ENCODE data around the gene STARD6. TPM values are rescaled to one million over a fixed set of nuclear protein-coding genes. Genes with fewer than 3 reads are reported as not detected.
A peak's percentile ranks its signal among the peaks of the same experiment; 100 is the strongest.
"Not testable (repeated sequence)": the region's sequence is repeated elsewhere in the genome, so short reads cannot be mapped to it uniquely, and the experiment has no call there.

The STARD6 gene
- total RNA-seq, 1 donor from 2014 or later = not detected

DNA sequence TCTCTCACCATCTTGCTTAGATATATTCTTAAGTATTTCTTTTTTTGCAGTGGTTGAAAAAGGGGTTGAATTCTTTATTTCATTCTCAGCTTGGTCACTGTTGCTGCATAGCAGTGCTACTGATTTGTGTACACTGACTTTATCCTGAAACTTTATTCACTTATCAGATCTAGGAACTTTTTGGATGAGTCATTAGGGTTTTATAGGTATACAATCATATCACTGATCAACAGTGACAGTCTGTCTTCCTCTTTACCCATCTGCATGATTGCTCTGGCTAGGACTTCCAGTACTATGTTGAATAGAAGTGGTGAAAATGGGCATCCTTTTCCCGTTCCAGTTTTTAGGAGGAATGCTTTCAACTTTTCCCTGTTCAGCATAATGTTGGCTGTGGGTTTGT lies 6.5 kb downstream of the STARD6 start:
- DNase-seq (ENCODE audit: low read depth) = no peak

DNA sequence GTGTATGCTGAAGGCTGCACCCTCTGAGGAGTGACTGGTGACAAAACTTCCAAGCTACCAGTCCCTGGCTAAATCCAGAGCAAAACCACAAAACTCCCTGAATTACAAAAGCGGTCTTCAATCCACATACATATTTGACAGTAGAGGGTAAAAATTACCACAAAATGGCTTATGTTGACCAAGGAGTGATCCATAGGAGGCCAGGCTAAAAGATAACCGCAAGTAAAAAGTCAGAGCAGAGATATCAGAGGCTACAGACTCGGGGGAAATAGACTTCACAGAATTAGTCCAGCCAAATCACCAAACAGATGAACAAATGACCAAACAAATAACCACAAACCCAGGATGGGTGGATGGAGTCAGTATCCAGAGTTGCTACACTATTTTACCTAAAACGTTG lies 19.4 kb downstream of the STARD6 start:
- DNase-seq (ENCODE audit: low read depth) = no peak

DNA sequence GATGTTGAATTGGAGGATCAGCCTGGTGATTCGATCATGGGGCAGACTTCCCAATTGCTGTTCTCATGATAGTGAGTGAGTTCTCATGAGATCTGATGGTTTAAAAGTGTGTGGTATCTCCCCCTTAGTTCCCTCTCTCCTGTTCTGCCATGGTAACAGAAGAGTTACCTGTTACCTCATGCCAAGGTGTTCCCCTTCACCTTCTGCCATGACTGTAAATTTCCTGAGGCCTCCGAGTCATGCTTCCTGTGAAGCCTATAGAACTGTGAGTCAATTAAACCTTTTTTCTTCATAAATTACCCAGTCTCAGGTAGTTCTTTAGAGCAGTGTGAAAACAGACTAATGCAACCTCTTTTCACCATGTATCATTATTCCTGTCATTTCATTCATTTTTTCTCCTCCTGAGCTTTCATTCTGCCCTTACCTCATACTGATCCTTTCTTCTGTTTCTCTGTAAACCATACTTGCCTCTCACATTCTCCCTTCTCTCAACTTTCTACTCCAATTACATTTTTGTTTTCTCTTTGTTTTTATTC lies 22.0 kb downstream of the STARD6 start:
- no peak for DNase-seq (ENCODE audit: low read depth)

DNA sequence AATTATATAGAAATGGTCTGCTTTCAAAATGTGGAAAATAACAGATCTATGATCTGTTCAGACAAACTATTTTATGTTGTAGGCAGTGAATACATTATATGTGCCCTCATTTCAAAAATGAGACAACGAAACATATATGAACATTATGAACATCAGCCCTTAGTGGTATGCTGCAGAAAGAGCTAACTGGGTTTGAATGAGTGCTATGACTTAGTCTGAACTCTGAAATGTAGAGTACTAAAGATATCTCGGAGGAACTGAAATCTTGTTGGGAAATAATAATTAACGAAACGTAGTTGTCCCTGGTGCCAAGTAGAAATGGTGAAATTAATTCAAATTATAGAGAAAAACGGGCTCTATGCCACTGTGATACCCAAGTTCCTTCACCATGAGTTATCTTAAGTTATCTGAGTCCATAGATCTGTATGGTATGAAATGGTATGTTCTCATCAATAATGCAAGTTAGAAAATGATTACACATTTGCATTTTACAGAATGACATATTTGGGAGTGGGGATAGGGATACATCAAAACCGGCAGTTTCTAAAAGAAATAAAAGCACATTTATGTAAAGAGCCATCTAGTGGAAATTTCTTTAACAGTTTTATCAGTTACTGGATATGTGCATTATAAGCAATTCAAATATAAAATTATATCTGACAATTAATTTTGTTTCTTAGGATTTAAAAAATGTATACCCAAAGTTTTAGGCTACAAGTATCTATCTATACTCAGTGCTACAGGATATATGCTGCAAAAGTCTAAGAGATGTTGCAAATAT lies 26.7 kb downstream of the STARD6 start:
- no peak for DNase-seq (ENCODE audit: low read depth)

DNA sequence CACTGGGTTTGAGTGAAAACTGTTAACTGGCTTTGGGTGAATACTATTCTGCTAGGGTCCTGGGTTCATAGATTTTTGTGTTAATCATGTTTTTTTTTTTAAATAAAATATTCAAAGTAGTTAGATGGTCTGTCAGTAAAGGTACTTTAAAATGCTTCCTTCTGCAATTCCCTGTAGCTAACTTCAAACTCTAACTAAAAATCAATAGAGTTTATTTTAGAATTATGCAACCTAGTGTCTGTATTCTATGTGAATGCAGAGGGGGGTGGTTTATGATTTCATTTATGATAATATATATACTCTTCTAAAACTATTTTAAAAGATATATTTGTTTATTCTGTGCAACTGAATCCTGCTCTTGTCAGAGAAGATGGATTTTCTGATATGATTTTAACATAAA lies 27.9 kb downstream of the STARD6 start:
- no peak for DNase-seq (ENCODE audit: low read depth)

DNA sequence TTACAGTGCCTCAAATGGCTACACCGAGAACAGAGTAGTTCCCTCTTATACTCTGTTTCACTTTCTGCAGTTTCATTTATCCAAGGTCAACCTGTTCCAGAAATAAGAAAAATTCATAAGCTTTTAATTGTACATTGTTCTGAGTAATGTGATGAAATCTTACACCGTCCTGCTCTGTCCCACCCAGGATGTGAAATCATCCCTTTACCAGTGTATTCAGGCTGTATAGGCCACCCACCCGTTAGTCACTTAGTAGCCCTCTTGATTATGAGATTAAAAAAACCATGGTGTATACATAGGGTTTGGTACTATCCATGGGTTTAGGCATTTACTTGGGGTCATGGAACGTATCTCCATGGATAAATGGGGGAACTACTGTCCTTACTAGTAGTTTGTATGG lies 29.8 kb downstream of the STARD6 start:
- DNase-seq (ENCODE audit: low read depth) = no peak

DNA sequence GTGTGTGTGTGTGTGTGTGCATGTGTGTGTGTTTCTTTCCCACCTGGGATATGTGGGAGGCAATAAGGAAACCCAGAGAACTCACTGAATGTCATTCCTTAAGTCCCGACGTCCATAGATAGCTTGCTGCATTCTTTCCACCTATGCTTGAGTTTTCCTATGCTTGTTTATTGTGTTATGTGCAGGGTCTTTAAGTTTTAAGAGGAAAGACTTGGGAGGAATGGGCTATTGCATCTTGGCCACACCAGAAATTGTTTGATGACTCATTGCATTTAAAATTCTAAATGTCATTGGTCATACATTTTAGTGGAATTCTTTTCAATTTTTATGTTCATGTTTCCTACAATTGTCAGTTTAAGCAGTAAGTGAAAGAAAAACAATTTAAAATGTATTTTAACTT lies 33.7 kb downstream of the STARD6 start:
- no peak for DNase-seq (ENCODE audit: low read depth)

DNA sequence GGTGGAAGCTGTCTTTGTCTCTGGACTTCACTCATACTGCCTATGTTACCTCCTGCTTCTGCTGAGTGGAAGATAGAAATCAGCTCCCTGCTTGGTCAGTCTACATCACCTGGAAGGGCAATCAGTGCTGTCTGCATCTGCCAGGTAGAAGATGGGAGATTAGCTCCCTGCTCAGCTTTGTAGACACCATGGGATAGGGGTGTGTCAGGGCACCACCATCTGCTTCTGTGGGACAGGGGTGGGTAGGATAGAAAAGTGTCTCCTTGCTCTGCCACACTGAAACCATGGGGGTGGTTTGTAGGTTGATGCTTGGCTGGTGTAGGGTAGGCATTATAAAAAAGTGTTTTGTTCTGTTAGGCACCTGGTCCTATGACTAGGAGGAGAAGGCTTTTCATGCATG lies 34.1 kb downstream of the STARD6 start:
- DNase-seq (ENCODE audit: low read depth) = no peak

DNA sequence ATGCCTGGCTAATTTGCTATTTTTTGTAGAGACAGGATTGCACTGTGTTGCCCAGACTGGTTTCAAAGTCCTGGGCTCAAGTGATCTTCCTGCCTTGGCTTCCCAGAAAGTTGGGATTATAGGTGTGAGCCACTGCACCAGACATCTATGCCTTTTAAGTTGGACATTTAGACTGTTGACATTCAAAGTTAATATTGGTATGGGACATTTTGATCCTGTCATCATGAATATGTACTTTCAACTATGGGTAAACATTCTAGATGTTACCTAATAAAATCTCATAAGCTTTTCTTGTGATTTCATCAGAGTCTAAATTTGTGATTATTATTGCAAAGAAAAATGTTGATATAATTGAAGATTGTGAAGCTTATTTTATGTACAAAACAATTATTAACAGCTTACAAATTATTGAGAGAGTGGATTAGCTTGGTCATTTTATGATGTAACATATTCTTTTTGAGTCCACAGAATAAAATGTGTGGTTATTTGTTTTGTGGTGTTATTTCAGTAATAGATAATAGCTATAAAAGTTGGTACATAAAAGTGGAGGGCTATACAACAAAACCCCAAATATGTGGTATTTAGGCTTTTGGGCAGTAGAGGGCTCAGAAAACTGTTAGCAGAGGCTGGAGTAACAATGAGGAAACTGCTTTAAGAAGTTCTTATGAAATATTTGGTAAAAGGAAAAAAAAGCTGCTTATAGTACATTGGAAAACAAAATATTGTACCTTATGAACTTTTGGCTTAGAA lies 41.4 kb downstream of the STARD6 start:
- DNase-seq (ENCODE audit: low read depth) = no peak

DNA sequence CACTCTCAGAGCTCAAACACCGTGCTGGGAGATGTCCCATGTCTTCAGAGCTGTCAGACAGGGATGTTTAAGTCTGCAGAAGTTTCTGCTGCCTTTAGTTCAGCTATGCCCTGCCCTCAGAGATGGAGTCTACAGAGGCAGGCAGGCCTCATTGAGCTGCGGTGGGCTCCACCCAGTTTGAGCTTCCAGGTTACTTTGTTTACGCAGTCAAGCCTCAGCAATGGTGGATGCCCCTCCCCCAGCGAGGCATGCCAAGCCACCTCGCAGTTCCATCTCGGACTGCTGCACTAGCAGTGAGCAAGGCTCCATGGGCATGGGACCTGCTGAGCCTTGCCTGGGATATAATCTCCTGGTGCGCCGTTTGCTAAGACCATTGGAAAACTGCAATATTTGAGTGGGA lies 48.1 kb downstream of the STARD6 start:
- DNase-seq (ENCODE audit: low read depth) = not testable (repeated sequence)

DNA sequence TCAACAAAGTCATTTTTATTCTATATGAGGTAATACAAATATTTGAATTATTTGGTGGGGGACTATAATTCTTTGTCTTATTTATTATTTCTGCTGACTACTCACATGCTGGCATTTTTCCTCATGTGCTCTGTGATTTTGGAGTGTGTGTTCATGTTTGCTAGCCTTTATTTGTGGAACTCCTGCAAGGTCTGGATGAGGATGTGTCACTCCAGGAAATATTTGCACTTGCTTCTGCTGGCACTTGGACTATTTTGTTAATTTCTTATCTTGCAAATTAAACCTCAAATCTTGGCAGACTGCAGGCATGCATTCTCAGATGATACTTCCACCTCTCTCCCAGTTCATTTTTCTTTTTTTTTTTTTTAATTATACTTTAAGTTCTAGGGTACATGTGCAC lies 54.2 kb downstream of the STARD6 start:
- DNase-seq (ENCODE audit: low read depth) = no peak

DNA sequence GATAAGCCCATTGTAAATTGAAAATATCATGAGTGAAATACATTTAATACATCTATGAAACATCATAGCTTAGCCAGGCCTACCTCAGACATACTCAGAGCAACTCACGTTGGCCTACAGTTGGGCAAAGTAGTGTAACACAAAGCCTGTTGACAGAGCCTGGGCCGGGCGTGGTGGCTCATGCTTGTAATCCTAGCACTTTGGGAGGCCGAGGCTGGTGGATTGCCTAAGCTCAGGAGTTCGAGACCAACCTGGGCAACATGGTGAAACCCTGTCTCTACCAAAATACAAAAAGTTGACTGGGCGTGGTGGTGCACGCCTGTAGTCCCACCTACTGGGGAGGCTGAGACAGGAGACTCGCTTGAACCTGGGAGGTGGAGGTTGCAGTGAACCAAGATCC lies 58.7 kb downstream of the STARD6 start:
- not testable (repeated sequence) for DNase-seq (ENCODE audit: low read depth)

DNA sequence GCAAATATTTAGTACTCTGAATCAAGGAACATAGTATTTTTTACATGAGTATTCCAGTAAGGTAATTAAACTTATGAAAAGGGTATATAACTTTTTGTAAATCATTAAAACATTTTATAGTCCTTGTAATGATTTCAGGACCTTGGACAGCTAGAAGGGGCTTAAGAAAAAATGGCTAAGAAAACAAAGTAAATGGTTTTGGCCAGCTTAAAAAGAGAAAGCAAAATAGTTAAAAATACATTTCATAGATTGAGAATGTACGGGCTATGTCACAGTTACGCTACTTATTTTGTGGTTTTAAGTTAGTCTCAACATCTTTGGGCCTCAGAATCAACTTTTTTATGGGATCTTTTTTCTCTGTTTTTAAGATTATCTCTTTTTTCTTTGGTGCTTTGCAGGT lies 61.6 kb downstream of the STARD6 start:
- peak; percentile 30 for DNase-seq (ENCODE audit: low read depth)

DNA sequence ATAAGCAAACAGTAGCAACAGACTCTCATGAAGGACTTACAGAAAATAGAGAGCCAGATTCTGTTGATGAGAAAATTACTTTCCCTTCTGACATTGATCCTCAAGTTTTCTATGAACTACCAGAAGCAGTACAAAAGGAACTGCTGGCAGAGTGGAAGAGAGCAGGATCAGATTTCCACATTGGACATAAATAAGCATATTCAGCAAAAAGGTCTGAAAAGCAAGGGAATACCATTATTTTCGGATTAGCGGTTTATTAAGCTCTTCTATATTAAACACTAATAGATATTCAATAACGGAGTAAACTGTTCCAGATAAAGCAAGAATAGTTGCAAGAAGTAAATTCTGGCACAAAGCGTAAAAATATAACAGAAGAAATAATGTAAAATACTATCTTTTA lies 63.4 kb downstream of the STARD6 start:
- no peak for DNase-seq (ENCODE audit: low read depth)

DNA sequence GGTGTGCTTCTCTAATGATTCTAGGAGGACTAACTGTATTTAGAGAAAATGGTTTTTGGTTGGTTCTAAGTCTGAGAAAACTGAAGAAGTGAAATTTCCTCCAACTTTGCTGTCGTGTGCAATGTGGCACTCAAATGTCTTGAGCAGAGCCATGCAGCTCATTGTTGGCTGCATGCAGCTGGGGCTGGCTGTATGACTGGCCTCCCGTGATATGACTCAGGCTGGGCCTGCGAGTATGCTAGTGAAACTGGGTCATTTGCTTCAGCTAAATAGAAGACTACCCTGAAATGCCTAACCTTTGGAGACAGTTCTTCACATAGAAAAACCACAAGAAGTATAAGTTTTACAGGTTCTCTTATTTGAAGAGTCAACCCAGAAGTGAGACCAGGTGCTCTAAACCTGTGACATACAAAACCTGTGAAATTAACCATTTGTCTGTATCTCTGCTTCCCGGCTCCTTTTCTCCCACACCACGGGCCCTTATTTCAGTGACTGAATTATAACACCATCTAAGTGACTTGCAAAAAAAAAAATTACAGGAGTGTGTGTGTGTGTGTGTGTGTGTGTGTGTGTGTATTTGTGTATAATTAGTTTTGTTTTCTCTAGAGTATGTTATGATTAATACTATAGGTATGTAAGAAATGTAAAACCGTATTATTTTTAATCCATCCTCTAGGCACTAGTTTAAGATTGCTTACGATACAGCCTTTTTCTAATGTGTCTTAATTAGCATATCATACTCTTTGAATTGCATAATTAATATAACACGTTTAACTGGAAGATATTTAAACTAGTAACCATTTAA lies 72.5 kb downstream of the STARD6 start:
- peak; percentile 66 for DNase-seq (ENCODE audit: low read depth)

DNA sequence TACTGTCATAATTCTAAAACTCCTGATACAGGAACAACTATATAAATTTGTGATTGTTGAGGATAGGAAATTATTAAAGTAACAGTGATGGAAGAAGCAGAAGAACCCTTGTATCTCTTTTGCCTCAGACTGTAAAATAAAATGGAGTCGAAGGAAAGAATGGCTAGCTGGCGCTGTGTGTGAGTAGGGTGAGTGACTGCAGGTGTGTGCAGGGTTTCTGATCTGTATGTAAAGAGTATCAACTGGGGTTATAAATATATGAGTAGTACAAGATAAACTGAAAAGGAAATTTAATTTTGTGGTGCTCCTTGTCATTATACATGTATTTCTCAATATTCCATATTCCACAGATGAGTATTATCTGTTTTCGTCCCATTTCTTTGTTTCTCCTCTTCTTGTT lies 73.1 kb downstream of the STARD6 start:
- DNase-seq (ENCODE audit: low read depth) = no peak

DNA sequence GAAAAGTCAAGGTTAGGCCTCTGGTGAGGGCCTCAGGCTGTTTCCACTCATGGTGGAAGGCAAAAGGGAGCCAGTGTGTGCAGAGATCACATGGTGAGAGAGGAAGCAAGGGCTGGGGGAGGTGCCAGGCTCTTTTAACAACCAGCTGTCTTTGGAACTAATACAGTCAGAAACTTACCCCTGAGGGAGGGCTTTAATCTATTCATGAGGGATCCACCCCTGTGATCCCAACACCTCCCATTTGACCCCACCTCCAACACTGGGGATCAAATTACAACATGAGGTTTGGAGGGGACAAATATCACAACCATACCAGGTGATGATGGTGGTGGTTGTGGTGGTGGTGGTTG lies 77.5 kb downstream of the STARD6 start:
- DNase-seq (ENCODE audit: low read depth) = peak; percentile 14

DNA sequence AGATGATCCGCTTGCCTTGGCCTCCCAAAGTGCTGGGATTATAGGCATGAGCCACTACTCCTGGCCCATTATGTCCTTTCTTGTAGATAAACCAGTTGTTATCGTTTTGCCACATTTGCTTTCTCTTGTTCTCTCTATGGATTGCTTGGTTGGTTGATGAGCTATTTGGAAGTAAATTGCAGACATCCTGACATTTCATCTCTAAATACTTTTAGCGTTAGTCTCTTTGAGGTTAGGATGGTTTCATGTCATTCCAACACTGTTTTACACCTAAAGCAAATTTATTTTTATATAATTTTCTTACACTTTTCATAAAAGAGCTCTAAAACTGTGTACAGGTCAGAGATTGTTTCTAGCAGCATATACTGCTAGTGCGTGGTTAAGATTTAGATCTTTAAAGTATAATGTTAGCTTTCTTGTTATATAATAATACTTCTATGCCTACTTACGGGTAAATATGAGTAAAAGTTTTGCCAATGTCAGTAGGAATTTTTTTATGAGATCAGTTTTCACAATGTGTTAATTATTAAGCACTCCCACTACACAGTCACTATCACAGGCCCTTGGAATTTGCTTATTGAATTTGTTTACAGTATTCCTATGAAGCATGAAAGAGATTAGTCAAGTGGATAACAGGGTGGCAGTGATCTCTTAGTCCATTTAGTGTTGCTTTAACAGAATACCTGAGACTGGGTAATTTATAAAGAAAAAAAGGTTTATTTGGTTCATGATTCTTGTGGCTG lies 78.0 kb downstream of the STARD6 start:
- no peak for DNase-seq (ENCODE audit: low read depth)

DNA sequence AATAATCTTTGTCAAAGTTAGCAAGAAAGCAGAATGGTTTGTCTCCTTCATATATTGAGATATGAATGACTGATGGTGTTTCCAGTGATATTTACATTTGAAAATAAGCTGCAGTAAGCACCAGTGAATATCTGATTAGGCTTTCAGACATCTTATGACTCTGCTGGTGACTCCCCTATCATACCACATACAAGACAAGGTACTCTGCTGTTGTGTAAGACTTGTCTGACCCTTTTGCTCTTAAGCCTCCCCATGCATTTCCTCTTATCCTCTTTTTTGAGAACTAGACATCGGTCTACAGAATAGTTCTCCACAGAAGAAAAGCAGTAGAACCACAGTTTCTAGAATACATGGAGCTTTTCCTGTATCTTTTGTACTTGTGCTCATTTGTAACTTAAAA lies 79.0 kb downstream of the STARD6 start:
- no peak for DNase-seq (ENCODE audit: low read depth)

DNA sequence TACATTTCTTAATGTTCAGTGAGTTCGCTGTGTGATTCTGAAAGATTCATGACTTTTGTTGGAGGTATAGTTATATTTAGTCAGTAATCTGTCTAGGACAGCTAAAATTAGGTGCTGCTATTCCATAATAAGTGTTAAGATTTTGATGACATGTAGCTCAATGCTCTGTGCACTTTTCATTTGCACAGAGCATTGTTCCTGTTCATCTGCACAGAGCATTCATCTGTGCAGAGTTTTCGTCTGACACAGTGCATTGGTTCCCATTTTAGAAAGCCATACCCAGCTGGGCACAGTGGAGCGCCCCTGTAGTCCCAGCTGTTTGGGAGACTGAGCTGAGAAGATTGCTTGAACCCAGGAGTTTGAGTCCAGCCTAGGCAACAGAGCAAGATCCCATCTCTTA lies 79.8 kb downstream of the STARD6 start:
- no peak for DNase-seq (ENCODE audit: low read depth)
